D721Med (cell line): ENCODE results near the gene USP6.
"Not testable (repeated sequence)": the region's sequence is repeated elsewhere in the genome, so short reads cannot be mapped to it uniquely, and the experiment has no call there.

Experiments
- DNase-seq: peaks from one replicate; pipeline ENCODE4 v3.0.0; 2011; ENCODE audit warnings: low spot score; ENCODE audit not compliant: insufficient read length
- FAIRE-seq: peaks from 2 replicates; lab custom pipeline; 2011; peaks lifted over from hg19 to GRCh38; lab: Jason Lieb, UNC
- CTCF ChIP-seq: IDR thresholded peaks from 2 replicates; pipeline ENCODE4 v1.5.1; 2012; ENCODE audit warnings: mild to moderate bottlenecking, control low read depth; ENCODE audit not compliant: insufficient read depth; ENCODE audit errors: missing control alignments

USP6 gene

GRCh38 chr17:5123343-5124124, 7.7 kb downstream of the USP6 start:
- TF ChIP-seq CTCF, result no peak
- no peak for FAIRE-seq
- no peak for DNase-seq

GRCh38 chr17:5124125-5124760, 8.4 kb downstream of the USP6 start:
- DNase-seq, FAIRE-seq: not testable (repeated sequence)

GRCh38 chr17:5124896-5125295, 9.1 kb downstream of the USP6 start:
- DNase-seq, FAIRE-seq: not testable (repeated sequence)

- DNase-seq, result no peak
- no peak for FAIRE-seq
- no peak for TF ChIP-seq CTCF
Measured at GRCh38 chr17:5126719-5127488, 11.1 kb downstream of the USP6 start.

- no peak for FAIRE-seq
- no peak for DNase-seq
- no peak for TF ChIP-seq CTCF
Measured at GRCh38 chr17:5127910-5128309, 12.1 kb downstream of the USP6 start.

- DNase-seq, FAIRE-seq: not testable (repeated sequence)
Measured at GRCh38 chr17:5128387-5128786, 12.6 kb downstream of the USP6 start.

- TF ChIP-seq CTCF, result no peak
- no peak for FAIRE-seq
- no peak for DNase-seq
Measured at GRCh38 chr17:5128905-5129535, 13.2 kb downstream of the USP6 start.

GRCh38 chr17:5129770-5130169, 13.9 kb downstream of the USP6 start:
- DNase-seq, FAIRE-seq: not testable (repeated sequence)

- not testable (repeated sequence) for FAIRE-seq
Measured at GRCh38 chr17:5130261-5130660, 14.4 kb downstream of the USP6 start.

GRCh38 chr17:5130687-5131086, 14.9 kb downstream of the USP6 start:
- not testable (repeated sequence) for FAIRE-seq, DNase-seq

More at GRCh38 chr17:5130261-5130660, 14.4 kb downstream of the USP6 start:
- DNase-seq, result not testable (repeated sequence)
